GM18951 (cell line): ENCODE results near the gene KIF13A.

Experiments
- POLR2A ChIP-seq: IDR thresholded peaks from 4 replicates; pipeline ENCODE4 v1.6.1; 2011; ENCODE audit warnings: mild to moderate bottlenecking; ENCODE audit not compliant: insufficient read length, insufficient read depth; ENCODE audit errors: extremely low read depth
- in situ Hi-C: fragments of 300-500 bp; cut with MboI; formaldehyde crosslinking; loops from one replicate; pipeline ENCODE4 v1.12.0; 2022; ENCODE audit warnings: low sequenced_read_pairs, mixed read lengths, inconsistent platforms; ENCODE audit not compliant: unreplicated experiment

Gene KIF13A

DNA sequence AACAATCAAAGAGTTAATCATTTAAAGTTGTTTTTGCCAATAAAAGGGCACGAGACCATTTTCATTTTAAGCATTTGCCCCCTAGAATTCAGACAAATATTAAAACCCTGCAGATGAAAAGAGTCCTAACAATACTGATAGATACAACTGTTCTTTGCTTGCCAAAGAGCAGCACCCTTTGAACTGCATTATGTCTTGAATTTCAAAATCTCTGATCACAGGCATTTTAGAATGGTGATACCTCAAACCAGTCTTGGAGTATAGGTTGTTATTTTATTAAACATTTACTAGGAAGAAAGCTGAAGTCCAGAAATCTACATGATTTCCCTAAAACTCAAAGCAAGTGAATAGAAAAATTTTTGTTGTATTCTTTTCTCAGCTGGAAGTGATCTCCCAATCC, 108.7 kb downstream of the KIF13A start:
- in situ Hi-C loops = no loop called here
- TF ChIP-seq POLR2A = no peak

GRCh38 chr6:17877895-17878440, 109.5 kb downstream of the KIF13A start:
- in situ Hi-C loops = no loop called here
- no peak for TF ChIP-seq POLR2A

DNA sequence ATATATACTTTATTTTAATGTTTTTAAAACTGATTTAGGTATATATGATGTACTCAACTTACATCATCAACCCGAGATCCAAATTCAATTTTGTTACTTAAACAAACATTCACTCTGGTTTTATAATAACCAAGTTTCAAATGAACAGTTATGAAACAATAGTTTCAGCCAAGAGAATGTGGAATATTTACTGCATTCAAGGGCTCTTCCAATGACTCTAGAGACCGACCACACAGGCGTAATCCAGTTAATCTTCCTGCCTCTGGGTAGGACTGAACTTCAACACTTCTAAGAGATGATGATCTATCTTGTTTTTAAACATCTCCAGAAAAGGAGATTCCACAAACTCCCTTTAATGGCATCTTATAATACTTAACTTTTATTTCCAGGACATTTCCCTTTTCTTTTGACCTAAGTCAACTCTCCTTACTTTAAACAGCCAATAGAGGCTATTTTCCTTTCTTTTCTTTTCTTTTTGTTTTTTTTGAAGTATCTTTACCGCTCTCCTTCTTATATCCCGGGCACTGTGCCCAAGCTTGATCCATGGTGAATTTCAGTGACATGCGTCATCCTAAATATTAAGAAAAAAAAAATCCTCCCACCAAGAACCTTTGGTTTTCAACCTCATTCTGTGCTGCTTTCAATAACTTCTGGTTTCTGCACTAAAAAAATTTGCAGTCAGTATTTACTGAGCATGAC, 110.1 kb downstream of the KIF13A start:
- in situ Hi-C loops = no loop called here
- no peak for TF ChIP-seq POLR2A

DNA sequence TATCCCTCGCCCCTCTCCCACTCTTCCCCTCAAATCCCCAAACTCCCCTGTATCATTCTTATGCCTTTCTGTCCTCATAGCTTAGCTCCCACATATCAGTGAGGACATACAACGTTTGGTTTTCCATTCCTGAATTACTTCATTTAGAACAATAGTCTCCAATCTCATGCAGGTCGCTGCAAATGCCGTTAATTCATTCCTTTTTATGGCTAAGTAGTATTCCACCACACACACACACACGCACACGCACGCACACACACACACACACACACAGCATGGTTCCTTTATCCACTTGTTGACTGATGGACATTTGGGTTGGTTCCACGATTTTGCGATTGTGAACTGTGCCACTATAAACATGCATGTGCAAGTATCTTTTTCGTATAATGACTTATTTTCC, 112.7 kb downstream of the KIF13A start:
- no peak for TF ChIP-seq POLR2A
- in situ Hi-C loops = no loop called here

DNA sequence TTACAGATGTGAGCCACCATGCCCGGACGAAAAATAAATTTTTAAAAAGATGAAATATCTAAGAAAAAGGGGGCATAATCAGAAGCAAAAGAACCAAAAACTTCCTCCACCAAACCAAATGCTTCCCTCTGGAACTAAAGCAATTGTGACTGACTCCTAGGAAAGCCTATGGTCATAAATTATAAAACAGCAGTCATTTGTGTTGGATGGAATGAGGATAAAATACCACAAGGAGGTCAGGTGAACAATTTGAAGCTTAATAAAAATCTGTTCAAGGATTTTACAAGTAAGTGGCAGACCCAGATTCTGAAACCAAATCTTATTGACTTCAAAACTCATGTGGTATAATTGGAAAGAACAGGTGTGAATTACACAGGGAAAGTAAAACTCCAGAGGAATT, 114.5 kb downstream of the KIF13A start:
- in situ Hi-C loops = no loop called here

DNA sequence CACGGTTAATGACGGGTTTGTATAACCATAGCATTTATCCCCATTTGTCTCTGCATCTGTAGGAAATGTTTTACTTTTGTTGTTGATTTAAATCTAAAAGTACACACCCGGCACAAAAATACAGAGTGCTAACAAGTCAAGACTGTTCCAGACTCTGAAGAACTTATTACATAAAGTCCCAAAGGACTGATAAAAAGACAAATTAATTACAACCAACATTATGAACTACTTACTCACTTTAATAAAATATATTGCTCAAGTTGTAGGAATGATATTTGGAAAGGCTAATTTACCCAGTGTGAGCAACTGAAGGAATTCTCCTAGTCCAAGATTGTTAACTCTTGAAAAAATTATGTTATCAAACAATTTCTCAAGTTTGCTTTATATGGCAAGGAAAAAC, 115.6 kb downstream of the KIF13A start:
- TF ChIP-seq POLR2A = no peak
- in situ Hi-C loops = no loop called here

More for the DNA sequence above, 114.5 kb downstream of the KIF13A start:
- no peak for TF ChIP-seq POLR2A

- in situ Hi-C loops = no loop called here
- no peak for TF ChIP-seq POLR2A
Observed at GRCh38 chr6:17871189-17871519, 116.3 kb downstream of the KIF13A start.

DNA sequence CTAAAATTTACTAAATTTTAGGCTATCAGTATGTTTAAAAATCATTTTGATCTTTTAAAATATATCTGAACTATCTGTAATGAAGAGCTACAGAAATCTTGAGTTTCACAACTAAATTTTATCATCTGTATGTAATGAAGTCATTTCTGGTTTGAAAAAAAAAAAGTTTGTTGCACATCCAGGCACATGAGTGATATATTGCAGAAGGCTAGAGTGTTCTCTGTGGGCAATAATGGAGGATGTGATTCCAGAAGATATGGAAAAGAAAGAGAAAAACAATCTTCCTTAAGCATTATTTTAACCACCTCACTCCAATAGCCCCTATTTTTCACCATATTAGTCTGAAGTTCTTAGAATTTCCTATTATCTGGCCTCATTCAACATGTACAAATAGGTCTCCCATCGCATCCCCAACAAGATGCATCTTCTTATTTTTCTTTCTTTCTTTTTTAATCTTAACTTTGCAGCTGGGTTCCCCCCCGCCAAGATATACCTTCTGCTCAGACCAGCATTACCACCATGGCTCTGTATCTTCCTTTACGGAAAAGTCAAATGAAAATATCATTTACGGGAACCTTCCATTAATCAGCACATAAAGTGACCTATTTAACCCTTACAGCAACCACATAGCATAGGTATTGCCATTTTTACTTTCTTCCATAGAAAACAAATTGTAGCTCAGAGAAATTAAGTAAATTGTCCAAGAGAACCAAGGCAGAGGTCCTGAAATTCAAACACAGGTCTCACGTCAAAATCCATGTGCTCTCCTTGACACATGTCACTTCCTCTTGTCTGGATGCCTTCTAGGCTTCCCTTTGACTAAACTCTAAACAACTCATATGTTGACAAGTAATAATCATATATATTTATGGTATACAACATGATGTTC, 116.9 kb downstream of the KIF13A start:
- no peak for TF ChIP-seq POLR2A
- in situ Hi-C loops = no loop called here

GRCh38 chr6:17869753-17870050, 117.7 kb downstream of the KIF13A start:
- in situ Hi-C loops = no loop called here
- TF ChIP-seq POLR2A = no peak

DNA sequence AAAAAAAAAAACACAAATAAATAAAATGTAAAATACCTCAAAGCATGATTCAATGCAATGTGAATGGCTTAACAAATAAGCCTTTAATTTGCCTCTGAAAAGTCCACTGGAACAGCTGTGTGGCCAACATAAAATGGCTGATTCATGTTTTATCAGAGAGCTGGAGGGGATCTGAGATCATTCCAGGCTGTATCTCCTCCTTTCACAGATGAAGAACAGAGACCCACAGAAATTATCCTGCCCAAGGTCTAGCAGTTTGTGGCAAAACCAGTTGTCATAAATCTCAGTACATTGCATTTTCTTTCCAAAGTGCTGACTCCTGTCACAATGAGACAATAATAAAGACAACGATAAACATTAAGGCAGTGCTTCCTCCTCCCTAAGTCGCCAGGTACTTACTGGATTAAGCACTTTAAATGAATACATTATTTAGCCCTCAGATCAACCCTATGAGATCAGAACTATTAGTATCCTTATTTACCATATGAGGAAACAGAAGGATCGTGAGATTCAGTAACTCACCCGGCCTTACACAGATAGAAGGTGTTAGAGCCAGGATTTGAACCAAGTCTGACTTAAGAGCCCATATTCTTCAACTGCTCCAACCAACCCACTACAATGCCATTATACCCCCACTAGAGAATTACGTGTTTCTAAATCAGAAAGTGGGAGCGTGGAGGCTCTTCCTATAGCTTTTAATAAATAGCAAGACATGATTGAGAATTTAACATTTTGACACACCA, 118.3 kb downstream of the KIF13A start:
- in situ Hi-C loops = no loop called here

GRCh38 chr6:17867880-17868279, 119.6 kb downstream of the KIF13A start:
- no peak for TF ChIP-seq POLR2A
- in situ Hi-C loops = no loop called here

More for the DNA sequence above, 118.3 kb downstream of the KIF13A start:
- no peak for TF ChIP-seq POLR2A

GRCh38 chr6:17866876-17867444, 120.5 kb downstream of the KIF13A start:
- in situ Hi-C loops = no loop called here
- no peak for TF ChIP-seq POLR2A
